GM18505 (cell line): ENCODE results near the gene MIA2.
"Not testable (repeated sequence)": the region's sequence is repeated elsewhere in the genome, so short reads cannot be mapped to it uniquely, and the experiment has no call there.

Experiments
- ATAC-seq: cut with Tn5 transposase; IDR thresholded peaks from one replicate; pipeline ENCODE4 v1.9.1; 2021; ENCODE audit not compliant: unreplicated experiment
- POLR2A ChIP-seq: IDR thresholded peaks from 4 replicates; pipeline ENCODE4 v1.6.1; 2011; ENCODE audit warnings: borderline replicate concordance; ENCODE audit not compliant: insufficient read depth, insufficient read length; ENCODE audit errors: extremely low read depth

The MIA2 gene

GRCh38 chr14:39217214-39217879, 16.4 kb upstream of the MIA2 start:
- no peak for TF ChIP-seq POLR2A
- no peak for ATAC-seq

- no peak for ATAC-seq
- no peak for TF ChIP-seq POLR2A
Measured at GRCh38 chr14:39218171-39218769, 15.4 kb upstream of the MIA2 start.

- no peak for ATAC-seq
- no peak for TF ChIP-seq POLR2A
Measured at GRCh38 chr14:39219075-39219499, 14.6 kb upstream of the MIA2 start.

GRCh38 chr14:39220473-39220872, 13.2 kb upstream of the MIA2 start:
- not testable (repeated sequence) for ATAC-seq

GRCh38 chr14:39228044-39228443, 5.7 kb upstream of the MIA2 start:
- no peak for TF ChIP-seq POLR2A
- ATAC-seq = no peak

GRCh38 chr14:39228509-39229221, 5.0 kb upstream of the MIA2 start:
- no peak for ATAC-seq
- TF ChIP-seq POLR2A = no peak

GRCh38 chr14:39229222-39229543, 4.5 kb upstream of the MIA2 start:
- ATAC-seq = no peak
- no peak for TF ChIP-seq POLR2A

- no peak for ATAC-seq
- no peak for TF ChIP-seq POLR2A
Measured at GRCh38 chr14:39229601-39230110, 4.1 kb upstream of the MIA2 start.

- no peak for TF ChIP-seq POLR2A
- no peak for ATAC-seq
Measured at GRCh38 chr14:39230416-39231035, 3.2 kb upstream of the MIA2 start.

- peak; percentile 87 for ATAC-seq
Measured at GRCh38 chr14:39231751-39232553, 1.8 kb upstream of the MIA2 start.

- no peak for TF ChIP-seq POLR2A
- ATAC-seq = no peak
Measured at GRCh38 chr14:39232554-39233415, 930 bp upstream of the MIA2 start.

- ATAC-seq = not testable (repeated sequence)
Measured at GRCh38 chr14:39234986-39235385, 1.3 kb downstream of the MIA2 start.

- not testable (repeated sequence) for ATAC-seq
Measured at GRCh38 chr14:39235466-39235865, 1.8 kb downstream of the MIA2 start.
